Measurements from ENCODE around the gene APLF. TPM values are rescaled to one million over a fixed set of nuclear protein-coding genes. Genes with fewer than 3 reads are reported as not detected.
A peak's percentile ranks its signal among the peaks of the same experiment; 100 is the strongest.
"Not testable (repeated sequence)": the region's sequence is repeated elsewhere in the genome, so short reads cannot be mapped to it uniquely, and the experiment has no call there.

The APLF gene
- total RNA-seq, 2 experiments from 2014 or later, result 3.0 to 3.1 TPM

DNA sequence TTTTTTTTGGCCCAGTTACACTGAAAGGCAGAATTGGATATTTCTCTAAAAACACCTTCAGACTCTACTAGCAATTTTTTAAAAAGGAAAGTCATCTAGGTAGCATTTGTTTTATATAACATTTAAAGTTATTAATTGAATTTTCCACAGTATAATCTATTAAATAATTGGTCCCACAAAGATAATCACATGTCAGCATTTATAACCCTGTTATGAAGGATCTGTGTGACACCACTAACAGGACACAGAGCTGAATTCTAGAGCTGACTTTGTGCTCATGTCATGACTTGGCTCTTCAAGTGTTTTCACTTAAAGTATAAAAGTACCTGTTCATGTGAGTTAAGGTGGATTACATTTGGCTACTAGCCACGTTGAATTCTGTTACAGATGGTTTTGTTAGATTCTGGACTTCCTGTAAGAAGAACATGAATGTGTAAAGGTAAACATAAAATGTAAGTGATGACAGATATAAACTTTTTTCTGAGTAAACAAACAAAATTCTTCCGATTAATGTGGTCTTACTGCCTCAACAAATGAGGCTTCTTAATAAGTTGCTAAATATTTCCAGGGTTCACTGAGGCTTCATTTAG lies 106.9 kb downstream of the APLF start:
- no peak overlapping the region for H3K4me3 Mint-ChIP-seq
- no peaks in the 10 kb centered on the region for H3K27me3 Mint-ChIP-seq
- H3K36me3 Mint-ChIP-seq, result peaks cover 8% of the 10 kb centered on the region
- H3K27ac Mint-ChIP-seq, result no peak overlapping the region
- CTCF ChIA-PET, result interaction anchor here (0.7 kb wide), 1 partner anchor 219 kb away, joined by 3 read pairs; no protein-coding TSS in a partner anchor
- DNase-seq, result no peak
- intact Hi-C loops (cut with micrococcal nuclease), result no loop called here
- H3K9me3 Mint-ChIP-seq, result peaks cover 1% of the 10 kb centered on the region
- H3K4me1 Mint-ChIP-seq (ENCODE audit: low read depth), result no peaks in the 10 kb centered on the region
- POLR2A ChIA-PET, result no interaction called here

- H3K27me3 Mint-ChIP-seq, result no peaks in the 10 kb centered on the region
- H3K4me3 Mint-ChIP-seq, result no peak overlapping the region
- peaks cover 3% of the 10 kb centered on the region for H3K9me3 Mint-ChIP-seq
- CTCF ChIA-PET, result interaction anchor here (2.0 kb wide), 1 partner anchor 17 kb away, joined by 10 read pairs; no protein-coding TSS in a partner anchor
- intact Hi-C loops (cut with micrococcal nuclease), result no loop called here
- DNase-seq, result no peak
- H3K4me1 Mint-ChIP-seq (ENCODE audit: low read depth), result no peaks in the 10 kb centered on the region
- peaks cover 9% of the 10 kb centered on the region for H3K36me3 Mint-ChIP-seq
- H3K27ac Mint-ChIP-seq, result no peak overlapping the region
- POLR2A ChIA-PET, result interaction anchor here (0.6 kb wide), 1 partner anchor 53 kb away, joined by 3 read pairs; no protein-coding TSS in a partner anchor
Measured at GRCh38 chr2:68577183-68577582, 109.8 kb downstream of the APLF start.

DNA sequence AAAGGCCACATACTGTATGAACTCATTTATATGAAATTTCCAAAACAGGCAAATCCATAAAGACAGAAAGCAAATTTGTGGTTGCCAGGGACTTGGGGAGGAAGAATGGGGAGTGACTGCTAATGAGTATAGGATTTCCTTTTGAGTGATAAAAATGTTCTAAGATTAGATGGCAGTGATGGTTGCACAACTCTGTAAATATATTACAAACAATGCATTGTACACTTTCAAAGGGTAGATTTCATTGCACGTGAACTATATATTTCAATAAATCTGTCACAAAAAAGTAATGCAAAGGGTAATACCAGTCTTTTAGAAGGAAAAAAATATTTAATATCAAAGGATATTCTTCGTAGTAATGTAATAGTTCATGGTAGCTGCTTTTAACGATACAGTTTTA lies 112.3 kb downstream of the APLF start:
- peaks cover 9% of the 10 kb centered on the region for H3K36me3 Mint-ChIP-seq
- H3K27ac Mint-ChIP-seq, result no peak overlapping the region
- intact Hi-C loops (cut with micrococcal nuclease), result no loop called here
- no peak for DNase-seq
- ChIA-PET POLR2A (no interaction called here), CTCF (interaction anchor here (1.2 kb wide), 1 partner anchor 364 kb away, joined by 3 read pairs; no protein-coding TSS in a partner anchor)
- H3K4me3 Mint-ChIP-seq, result no peak overlapping the region
- H3K9me3 Mint-ChIP-seq, result peaks cover 3% of the 10 kb centered on the region
- H3K4me1 Mint-ChIP-seq (ENCODE audit: low read depth), result no peaks in the 10 kb centered on the region
- no peaks in the 10 kb centered on the region for H3K27me3 Mint-ChIP-seq

DNA sequence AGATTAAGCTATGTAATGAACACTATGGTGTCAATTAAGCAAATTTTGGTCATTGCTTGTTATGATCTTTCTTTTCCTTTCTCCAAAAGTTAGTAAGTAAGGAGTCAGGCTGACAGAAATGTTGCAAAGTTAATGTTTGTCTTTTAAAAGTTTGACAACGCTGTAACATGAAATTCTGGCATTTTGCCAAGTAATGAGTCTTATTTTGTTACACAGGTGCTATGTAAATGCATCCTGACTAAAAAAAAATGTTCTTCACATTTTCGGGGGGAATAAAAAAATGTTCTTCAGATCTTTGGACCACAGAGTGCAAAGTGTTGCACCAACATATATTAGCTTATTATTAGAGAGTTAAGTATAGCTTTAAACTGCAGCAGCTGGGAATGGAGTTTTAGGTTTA lies 121.2 kb downstream of the APLF start:
- ChIA-PET POLR2A (no interaction called here), CTCF (no interaction called here)
- intact Hi-C loops (cut with micrococcal nuclease), result no loop called here
- no peak for DNase-seq
- H3K36me3 Mint-ChIP-seq, result no peaks in the 10 kb centered on the region
- H3K27ac Mint-ChIP-seq, result no peak overlapping the region
- no peak overlapping the region for H3K4me3 Mint-ChIP-seq
- H3K4me1 Mint-ChIP-seq (ENCODE audit: low read depth), result no peaks in the 10 kb centered on the region
- no peaks in the 10 kb centered on the region for H3K27me3 Mint-ChIP-seq
- H3K9me3 Mint-ChIP-seq, result no peaks in the 10 kb centered on the region

- Mint-ChIP-seq H3K36me3 (no peaks in the 10 kb centered on the region), H3K27ac (no peak overlapping the region), H3K4me1 (ENCODE audit: low read depth) (peaks cover 5% of the 10 kb centered on the region), H3K27me3 (no peaks in the 10 kb centered on the region), H3K4me3 (no peak overlapping the region), H3K9me3 (no peaks in the 10 kb centered on the region)
- POLR2A ChIA-PET, result no interaction called here
- intact Hi-C loops (cut with micrococcal nuclease), result loop anchor here (10.0 kb wide), 1 partner anchor 325 kb away; no protein-coding TSS in a partner anchor
- CTCF ChIA-PET, result interaction anchor here (1.0 kb wide), 1 partner anchor 336 kb away, joined by 3 read pairs; no protein-coding TSS in a partner anchor
- no peak for DNase-seq
Measured at GRCh38 chr2:68589963-68590362, 122.6 kb downstream of the APLF start.

GRCh38 chr2:68590702-68591101 lies 123.3 kb downstream of the APLF start:
- H3K27me3 Mint-ChIP-seq, result no peaks in the 10 kb centered on the region
- no peaks in the 10 kb centered on the region for H3K36me3 Mint-ChIP-seq
- H3K4me3 Mint-ChIP-seq, result no peak overlapping the region
- POLR2A ChIA-PET, result no interaction called here
- no peak for DNase-seq
- CTCF ChIA-PET, result no interaction called here
- H3K27ac Mint-ChIP-seq, result no peak overlapping the region
- no peaks in the 10 kb centered on the region for H3K9me3 Mint-ChIP-seq
- peaks cover 8% of the 10 kb centered on the region for H3K4me1 Mint-ChIP-seq (ENCODE audit: low read depth)
- intact Hi-C loops (cut with micrococcal nuclease), result loop anchor here (10.0 kb wide), 1 partner anchor 324 kb away; no protein-coding TSS in a partner anchor

GRCh38 chr2:68591225-68591624 lies 123.8 kb downstream of the APLF start:
- intact Hi-C loops (cut with micrococcal nuclease), result loop anchor here (10.0 kb wide), 1 partner anchor 324 kb away; no protein-coding TSS in a partner anchor

GRCh38 chr2:68594041-68594440 lies 126.7 kb downstream of the APLF start:
- Mint-ChIP-seq H3K4me3 (no peak overlapping the region), H3K4me1 (ENCODE audit: low read depth) (peaks cover 8% of the 10 kb centered on the region), H3K27ac (no peak overlapping the region), H3K27me3 (no peaks in the 10 kb centered on the region), H3K36me3 (no peaks in the 10 kb centered on the region), H3K9me3 (no peaks in the 10 kb centered on the region)
- ChIA-PET CTCF (interaction anchor here (0.8 to 5.9 kb wide), 11 partner anchors 8 to 332 kb away, joined by 3 to 126 read pairs (median 13); partner anchors contain the start of genes APLF and FBXO48), POLR2A (no interaction called here)
- intact Hi-C loops (cut with micrococcal nuclease), result loop anchor here (2.0 to 10.0 kb wide), 2 partner anchors 59 to 321 kb away; no protein-coding TSS in a partner anchor
- DNase-seq, result no peak

More at GRCh38 chr2:68591225-68591624, 123.8 kb downstream of the APLF start:
- Mint-ChIP-seq H3K4me3 (no peak overlapping the region), H3K4me1 (ENCODE audit: low read depth) (peaks cover 8% of the 10 kb centered on the region), H3K27ac (no peak overlapping the region), H3K9me3 (no peaks in the 10 kb centered on the region), H3K36me3 (no peaks in the 10 kb centered on the region), H3K27me3 (no peaks in the 10 kb centered on the region)
- CTCF ChIA-PET, result interaction anchor here (0.6 to 1.0 kb wide), 2 partner anchors 334 to 422 kb away, joined by 3 read pairs; partner anchors contain the start of gene ANTXR1
- no peak for DNase-seq
- POLR2A ChIA-PET, result no interaction called here

GRCh38 chr2:68594674-68595492 lies 127.5 kb downstream of the APLF start:
- Mint-ChIP-seq H3K4me3 (no peak overlapping the region), H3K27ac (no peak overlapping the region), H3K4me1 (ENCODE audit: low read depth) (peaks cover 8% of the 10 kb centered on the region), H3K36me3 (no peaks in the 10 kb centered on the region), H3K27me3 (peaks cover 2% of the 10 kb centered on the region), H3K9me3 (peaks cover 4% of the 10 kb centered on the region)
- ChIA-PET POLR2A (no interaction called here), CTCF (interaction anchor here (0.7 to 5.9 kb wide), 55 partner anchors 9 to 399 kb away, joined by 3 to 126 read pairs (median 5); partner anchors contain the start of genes APLF, FBXO48 and PROKR1)
- intact Hi-C loops (cut with micrococcal nuclease), result loop anchor here (1.0 to 10.0 kb wide), 4 partner anchors 58 to 320 kb away; partner anchors contain the start of genes APLF and FBXO48
- peak; percentile 62 for DNase-seq

DNA sequence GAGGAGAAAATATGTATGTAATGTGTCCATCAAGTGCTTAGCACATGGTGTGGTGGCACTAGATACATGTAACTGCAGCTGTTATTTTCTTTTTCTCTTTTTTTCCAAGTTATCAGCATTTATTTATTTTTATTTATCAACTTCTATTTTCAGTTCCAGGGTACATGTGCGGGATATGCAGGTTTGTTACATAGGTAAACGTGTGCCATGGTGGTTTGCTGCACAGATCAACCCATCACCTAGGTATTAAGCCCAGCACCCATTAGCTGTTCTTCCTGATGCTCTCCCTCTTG lies 128.1 kb downstream of the APLF start:
- H3K4me1 Mint-ChIP-seq (ENCODE audit: low read depth); H3K4me3 Mint-ChIP-seq; DNase-seq; H3K36me3 Mint-ChIP-seq; H3K27me3 Mint-ChIP-seq; POLR2A ChIA-PET; H3K9me3 Mint-ChIP-seq; H3K27ac Mint-ChIP-seq: not testable (repeated sequence)
- intact Hi-C loops (cut with micrococcal nuclease), result loop anchor here (1.0 to 10.0 kb wide), 4 partner anchors 57 to 319 kb away; partner anchors contain the start of genes APLF and FBXO48
- CTCF ChIA-PET, result interaction anchor here (0.7 to 5.9 kb wide), 56 partner anchors 8 to 398 kb away, joined by 3 to 126 read pairs (median 5); partner anchors contain the start of genes APLF, FBXO48 and PROKR1

DNA sequence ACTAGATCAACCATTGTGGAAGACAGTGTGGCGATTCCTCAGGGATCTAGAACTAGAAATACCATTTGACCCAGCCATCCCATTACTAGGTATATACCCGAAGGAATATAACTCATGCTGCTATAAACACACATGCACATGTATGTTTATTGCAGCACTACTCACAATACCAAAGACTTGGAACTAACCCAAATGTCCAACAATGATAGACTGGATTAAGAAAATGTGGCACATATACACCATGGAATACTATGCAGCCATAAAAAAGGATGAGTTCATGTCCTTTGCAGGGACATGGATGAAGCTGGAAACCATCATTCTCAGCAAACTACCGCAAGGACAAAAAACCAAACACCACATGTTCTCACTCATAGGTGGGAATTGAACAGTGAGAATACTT lies 133.1 kb downstream of the APLF start:
- H3K27ac Mint-ChIP-seq; POLR2A ChIA-PET; H3K36me3 Mint-ChIP-seq; H3K27me3 Mint-ChIP-seq; intact Hi-C loops (cut with micrococcal nuclease); H3K4me1 Mint-ChIP-seq (ENCODE audit: low read depth); DNase-seq; H3K4me3 Mint-ChIP-seq: not testable (repeated sequence)
- CTCF ChIA-PET, result interaction anchor here (0.6 kb wide), 1 partner anchor 139 kb away, joined by 4 read pairs; no protein-coding TSS in a partner anchor
- H3K9me3 Mint-ChIP-seq, result peaks cover 32% of the 10 kb centered on the region

DNA sequence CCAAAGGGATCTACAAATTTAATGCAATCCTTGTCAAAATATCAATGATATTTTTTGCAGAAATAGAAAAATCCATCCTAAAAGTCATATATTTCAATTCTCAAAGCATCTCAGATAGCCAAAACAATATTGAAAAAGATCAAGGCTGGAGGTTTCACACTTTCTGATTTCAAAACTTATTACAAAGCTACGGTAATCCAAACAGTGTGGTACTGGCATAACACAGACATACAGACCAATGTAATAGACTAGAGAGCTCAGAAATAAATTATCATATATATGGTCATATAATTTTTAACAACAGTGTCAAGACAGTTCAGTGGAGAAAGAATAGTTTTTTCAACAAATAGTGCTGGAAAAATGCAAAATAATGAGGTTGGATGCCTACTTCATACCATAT lies 135.7 kb downstream of the APLF start:
- Mint-ChIP-seq H3K27ac (no peak overlapping the region), H3K4me3 (no peak overlapping the region), H3K4me1 (ENCODE audit: low read depth) (no peaks in the 10 kb centered on the region), H3K27me3 (peaks cover 2% of the 10 kb centered on the region), H3K9me3 (peaks cover 32% of the 10 kb centered on the region), H3K36me3 (no peaks in the 10 kb centered on the region)
- ChIA-PET POLR2A (no interaction called here), CTCF (interaction anchor here (1.8 kb wide), 1 partner anchor 8 kb away, joined by 9 read pairs; no protein-coding TSS in a partner anchor)
- DNase-seq, result no peak
- intact Hi-C loops (cut with micrococcal nuclease), result no loop called here
